Colon (tissue), 2 donors: ENCODE measurements around the gene ART5.
"Not testable (repeated sequence)": the region's sequence is repeated elsewhere in the genome, so short reads cannot be mapped to it uniquely, and the experiment has no call there.

Experiments
- FAIRE-seq: peaks from 2 replicates; lab custom pipeline; 2012; peaks lifted over from hg19 to GRCh38; lab: Jason Lieb, UNC
- donor health status: control.
- donor health status: control.

The ART5 gene

DNA sequence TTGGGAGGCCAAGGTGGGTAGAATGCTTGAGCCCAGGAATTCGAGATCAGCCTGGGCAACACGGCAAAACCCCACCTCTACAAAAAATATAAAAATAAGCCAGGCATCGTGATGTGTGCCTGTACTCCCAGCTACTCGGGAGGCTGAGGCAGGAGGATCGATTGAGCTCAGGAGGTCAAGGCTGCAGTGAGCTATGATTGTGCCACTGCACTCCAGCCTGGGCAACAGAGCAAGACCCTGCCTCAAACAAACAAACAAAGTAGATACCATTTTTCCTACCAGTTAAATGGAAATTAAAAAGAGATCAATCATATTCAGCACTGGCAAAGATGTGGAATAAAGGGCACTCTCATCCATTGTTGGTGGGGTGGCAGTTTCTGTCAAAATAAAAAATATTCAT, 15.5 kb upstream of the ART5 start:
- not testable (repeated sequence) for FAIRE-seq

DNA sequence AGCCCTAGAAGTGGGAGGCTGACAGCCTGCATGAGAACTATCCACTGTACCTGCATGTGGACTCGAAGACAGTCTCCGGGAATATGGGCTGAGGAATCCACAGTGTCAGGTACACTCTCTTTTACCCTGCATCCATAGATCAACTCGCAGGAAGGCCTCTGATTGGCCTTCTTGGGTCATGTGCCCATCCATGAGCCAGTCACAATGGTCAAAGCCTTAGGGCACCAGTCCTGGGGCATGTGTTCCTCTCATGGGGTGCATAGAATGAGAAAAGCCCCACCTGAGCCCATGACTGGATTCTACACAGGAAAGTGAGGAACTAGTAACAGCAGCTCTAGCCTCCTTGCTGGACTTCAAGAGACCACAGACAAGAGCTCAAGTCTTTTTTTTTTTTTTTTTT, 13.8 kb upstream of the ART5 start:
- no peak for FAIRE-seq

DNA sequence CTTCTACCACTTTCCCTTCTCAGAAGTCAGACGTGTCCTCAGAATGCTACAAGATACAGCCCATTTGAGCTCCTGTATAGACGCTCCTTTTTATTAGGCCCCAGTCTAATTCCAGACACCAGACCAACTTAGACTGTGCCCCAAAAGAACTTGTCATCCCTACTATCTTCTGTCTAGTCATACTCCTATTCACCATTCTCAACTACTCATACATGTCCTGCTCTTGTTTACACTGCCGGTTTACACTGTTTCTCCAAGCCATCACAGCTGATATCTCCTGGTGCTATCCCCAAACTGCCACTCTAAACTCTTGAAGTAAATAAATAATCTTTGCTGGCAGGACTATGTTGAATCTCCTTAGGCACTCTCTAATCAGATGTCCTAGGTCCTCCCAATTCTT, 10.7 kb upstream of the ART5 start:
- not testable (repeated sequence) for FAIRE-seq

DNA sequence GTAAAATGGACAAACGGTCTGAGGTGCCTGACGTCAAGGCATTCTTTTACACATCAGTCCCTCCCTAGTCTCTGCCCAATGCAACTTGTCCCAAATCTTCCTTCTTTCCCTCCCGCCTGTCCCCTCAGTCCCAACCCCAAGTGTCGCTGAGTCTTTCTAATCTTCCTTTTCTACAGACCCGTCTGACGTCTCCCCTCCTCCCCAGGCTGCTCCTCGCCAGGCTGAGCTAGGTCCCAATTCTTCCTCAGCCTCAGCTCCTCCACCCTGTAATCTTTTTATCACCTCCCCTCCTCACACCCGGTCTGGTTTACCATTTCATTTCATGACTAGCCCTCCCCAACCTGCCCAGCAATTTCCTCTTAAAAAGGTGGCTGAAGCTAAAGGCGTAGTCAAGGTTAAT, 7.6 kb upstream of the ART5 start:
- not testable (repeated sequence) for FAIRE-seq

DNA sequence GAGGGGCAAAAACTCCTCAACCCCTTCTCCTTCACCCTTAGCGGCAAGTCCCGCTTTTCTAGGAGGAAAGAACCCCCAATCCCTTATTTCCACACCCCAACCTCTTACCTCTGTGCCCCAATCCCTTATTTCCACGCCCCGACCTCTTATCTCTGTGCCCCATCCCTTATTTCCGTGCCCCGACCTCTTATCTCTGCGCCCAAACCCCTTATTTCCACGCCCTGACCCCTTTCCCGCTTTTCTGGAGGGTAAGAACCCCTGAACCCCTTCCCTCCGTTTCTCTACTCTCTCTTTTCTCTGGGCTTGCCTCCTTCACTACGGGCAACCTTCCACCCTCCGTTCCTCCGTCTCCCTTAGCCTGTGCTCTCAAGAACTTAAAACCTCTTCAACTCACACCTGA, 7.1 kb upstream of the ART5 start:
- FAIRE-seq: not testable (repeated sequence)

DNA sequence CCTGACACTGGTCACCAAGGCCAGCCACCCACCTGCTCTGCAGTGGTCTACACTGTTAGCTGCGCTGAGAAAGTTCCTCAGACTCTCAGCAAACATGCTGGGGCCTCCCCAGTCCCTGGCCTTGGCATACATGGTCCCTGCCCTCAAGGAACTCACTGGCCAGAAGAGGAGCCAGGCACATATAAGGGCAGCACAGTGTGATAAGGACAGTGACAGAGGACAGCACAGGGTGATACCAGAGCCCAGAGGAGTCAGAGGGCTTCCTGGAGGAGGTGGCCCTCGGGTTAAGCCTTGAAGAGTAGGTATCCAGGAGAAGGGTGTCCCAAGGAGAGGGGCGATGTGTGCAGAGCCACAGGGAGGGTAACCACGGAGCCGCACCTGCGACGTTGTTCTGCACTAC, 3.8 kb upstream of the ART5 start:
- FAIRE-seq: no peak

DNA sequence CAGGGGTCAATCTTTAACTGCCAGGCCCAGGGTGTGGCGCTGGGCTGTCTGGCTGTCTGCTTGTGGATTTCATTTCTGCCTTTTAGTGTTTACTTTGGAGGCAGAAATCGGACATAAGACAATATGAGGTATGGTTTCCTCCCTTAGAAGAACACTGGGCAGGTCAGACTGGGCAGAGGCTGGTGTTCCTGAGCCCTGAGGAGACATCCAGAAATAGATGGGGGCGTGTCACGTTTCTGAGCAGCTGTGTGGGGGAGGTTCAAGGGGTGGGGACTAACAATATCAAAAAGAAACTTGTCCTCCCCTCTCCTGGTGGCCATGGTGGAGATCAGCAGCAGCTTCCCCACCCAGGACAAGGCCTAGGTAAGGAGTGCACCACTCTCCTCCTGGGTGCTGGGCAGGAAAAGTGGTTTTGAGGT, 3.0 kb upstream of the ART5 start, which contains the start of gene ART1:
ART1 (plus strand) TSS at position 312 of the 419 bp plus-strand sequence. CDS start 14,086 bp downstream, outside the sequence.
- no peak for FAIRE-seq

DNA sequence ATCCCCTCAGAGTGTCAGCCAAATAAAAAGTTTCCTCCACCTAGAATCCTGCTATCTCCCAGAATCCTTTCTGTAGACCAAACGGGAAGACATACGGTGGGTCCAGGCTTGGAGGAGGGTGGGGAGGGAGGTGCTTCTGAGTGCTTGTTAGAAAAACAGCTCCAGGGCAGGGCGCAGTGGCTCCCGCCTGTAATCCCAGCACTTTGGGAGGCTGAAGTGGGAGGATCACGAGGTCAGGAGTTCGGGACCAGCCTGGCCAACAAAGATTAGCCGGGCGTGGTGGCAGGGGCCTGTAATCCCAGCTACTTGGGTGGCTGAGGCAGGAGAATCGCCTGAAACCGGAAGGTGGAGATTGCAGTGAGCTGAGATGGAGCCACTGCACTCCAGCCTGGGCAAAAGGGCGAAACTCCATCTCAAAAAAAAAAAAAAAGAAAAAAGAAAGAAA, 1.3 kb upstream of the ART5 start:
- not testable (repeated sequence) for FAIRE-seq

DNA sequence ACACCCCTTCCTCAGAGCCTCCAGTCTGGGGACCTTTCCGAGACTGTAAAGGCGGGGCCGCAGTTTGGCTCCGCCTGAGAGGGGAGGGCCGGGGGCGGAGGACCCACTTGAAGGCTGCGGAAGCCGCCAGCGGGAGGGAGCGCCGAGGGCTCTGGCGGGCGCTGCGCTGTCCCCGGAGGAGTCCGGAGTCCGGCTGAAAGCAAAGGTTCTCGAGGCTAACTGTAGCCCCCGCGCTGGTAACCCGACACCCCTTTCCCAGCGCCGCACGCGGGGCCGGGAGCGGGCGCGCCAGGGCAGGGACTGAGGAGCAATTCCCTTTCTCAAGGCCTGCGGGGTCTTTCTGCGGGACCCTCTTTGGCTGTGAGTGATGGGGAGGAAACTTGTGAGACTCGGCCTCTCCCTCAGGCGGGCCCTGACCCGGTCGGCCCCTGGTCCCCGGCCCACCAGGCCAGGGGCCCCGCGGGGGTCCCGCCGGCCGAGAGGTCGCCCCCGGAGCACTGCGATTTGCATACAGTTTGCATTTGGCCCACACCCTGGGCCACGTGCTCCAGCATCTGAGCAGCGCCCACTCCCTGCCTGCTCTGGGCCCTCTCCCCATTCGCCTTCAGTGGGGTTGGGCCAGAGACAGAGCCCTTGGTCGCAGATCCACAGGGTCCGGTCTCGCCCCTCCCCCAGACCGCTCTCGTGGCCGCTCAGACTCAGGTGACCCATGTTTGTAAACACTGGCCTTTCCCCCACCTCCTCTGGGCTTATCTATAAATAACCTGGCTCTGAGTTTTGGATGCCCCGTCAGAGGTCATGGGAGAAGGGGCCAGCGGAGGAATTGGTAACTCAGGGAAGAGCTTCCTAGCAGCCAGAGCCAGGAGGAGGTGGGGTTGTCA, 519 bp upstream of the ART5 start:
- no peak for FAIRE-seq

DNA sequence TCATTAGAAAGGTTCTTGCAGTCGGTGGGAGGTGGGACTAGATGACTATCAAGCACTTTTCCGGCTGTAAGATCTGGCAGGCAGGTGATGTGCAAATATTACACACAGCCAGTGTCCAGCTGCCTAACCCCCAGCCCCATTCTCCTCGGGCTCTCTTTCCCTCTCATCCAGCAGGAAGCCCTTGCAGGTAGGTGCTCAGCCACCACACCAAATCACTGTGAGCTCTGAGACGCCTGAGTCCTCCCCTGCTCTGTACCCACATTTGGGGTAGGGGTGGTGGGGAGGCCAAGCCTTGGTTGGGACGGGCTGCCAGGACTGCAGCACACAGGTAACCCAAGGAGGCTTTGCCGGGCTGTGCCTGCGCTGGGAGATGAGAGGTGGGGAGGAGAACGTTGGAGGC, 601 bp downstream of the ART5 start:
- no peak for FAIRE-seq

DNA sequence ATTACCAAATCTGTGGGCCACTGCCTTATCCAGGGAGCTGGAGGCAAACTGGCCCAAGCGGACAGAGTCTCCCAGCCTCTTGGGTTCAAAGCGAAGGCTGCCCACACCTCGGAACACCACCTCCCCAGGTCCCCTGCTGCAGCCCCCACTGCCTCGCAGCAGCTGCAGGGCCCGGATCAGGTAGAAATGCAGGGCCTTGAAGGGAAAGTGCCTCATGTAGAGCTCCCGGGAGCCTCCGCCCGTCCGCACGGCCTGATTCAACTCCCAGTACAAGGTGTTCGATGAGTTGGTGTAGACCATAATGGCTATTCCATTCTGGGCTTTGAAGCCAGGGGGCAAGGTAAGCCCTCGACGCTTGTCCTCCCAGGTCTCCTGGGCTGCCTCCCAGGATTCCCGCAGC, 2.0 kb downstream of the ART5 start:
- no peak for FAIRE-seq

DNA sequence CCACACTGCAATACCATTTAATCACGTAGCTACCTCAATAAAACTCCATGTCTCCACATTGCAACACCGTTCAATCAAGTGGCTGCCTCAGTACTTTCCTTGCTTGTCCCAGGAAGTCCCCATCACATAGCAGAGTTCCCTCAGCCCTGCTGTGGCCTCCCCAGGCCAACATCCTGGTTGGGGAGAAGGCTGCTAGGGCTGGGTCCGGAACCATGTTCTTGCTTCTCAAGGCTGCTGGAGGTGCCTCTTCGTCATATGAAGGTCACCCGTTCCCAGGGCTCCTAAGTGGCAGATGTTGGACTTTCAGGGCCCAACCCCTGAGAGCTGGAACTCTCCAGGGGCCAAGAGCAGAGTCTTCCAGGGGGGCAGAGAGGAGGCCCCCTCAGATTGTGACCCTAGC, 3.3 kb downstream of the ART5 start:
- no peak for FAIRE-seq

DNA sequence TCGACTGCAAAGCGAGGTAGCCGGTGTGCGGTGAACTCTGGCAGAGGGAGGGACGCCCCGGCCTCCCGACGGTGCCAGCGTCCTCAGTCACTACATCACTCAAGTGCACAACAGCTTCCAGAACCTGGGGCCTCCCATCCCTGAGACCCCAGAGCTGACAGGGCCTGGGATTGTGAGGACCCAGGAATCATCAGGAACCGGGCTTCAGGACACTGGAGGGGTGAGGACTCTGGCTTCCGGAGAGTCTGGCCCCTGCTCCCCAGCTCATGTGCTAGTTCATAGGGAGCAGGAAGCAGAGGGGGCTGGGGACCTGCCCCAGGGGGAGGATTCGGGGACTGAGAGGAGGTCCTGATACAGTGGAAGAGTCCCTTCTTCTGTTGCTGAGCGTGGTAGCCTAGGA, 4.6 kb downstream of the ART5 start:
- FAIRE-seq: no peak

DNA sequence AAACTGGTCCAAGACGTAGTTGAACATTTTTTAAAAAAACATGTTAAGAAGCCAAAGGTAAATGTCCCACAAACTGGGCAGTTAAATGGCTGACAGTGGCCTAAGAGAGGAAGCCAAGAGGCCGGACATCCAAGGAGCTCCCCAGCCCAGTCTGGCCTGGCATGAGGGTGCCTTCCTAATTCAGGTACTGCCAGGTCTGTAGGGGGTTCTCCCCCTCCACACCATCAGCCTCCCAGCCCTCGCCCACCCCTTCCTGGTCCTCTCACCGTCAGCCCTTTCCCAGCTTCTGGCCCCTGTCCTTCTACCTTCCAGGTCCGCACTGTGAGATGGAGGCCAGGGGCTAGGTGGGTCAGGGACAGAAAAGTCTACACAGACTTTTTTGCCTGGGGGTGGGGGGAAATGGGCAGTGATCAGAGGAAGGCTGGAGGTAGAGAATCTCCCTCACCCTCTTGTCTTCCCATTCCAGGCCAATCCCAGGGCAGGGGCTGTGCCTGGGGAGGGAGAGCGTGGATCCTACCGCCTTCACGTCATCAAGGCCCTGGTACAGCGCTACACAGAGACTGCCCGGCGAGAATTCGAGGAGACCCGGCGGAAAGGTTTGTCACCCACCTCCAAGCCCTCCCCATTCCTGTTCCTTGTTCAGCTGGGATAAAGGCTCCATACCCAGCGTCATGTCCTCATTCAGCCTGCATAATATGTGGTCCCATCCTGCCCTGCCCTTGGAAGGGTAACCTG, 6.0 kb downstream of the ART5 start:
- FAIRE-seq: no peak

DNA sequence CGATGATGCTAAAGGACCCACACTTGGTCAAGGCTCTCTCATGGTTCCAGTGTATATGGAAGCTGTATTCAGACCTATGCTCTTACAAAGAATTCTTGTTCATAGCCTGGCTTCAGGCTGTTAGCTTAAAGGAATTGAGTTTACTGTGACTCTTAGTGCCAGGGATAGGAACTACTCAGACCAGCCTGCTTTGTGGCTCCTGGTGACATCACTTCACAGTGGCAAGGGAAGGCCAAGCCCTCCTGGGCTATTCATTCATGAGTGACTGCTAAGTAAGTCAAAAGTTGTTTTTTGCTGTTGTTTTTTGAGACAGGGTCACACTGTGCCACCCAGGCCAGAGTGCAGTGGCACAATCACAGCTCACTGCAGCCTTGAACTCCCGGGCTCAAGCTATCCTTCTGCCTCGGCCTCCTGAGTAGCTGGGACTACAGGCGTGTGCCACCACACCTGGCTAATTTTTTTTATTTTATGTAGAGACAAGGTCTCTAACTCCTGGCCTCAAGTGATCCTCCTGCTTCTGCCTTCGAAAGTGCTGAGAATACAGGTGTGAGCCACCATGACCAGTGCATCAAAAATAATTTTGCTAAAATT, 9.6 kb downstream of the ART5 start:
- FAIRE-seq: no peak

DNA sequence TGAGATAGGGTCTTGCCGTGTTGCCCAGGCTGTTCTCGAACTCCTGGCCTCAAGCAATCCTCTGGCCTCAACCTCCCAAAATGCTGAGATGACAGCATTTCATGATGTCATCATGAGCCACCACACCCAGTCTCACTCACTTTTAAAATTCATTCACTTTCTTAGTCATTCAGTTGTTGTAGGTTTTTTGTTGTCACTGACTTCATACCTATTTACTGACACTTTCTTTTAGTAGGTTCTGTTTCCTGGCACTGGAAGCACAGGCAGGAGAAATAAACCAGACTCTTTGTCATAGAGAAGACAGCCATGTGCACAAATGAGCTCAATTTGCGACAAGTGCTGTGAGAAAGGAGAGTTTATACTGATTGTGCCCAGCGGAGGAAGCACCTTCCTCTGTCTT, 10.5 kb downstream of the ART5 start:
- no peak for FAIRE-seq

DNA sequence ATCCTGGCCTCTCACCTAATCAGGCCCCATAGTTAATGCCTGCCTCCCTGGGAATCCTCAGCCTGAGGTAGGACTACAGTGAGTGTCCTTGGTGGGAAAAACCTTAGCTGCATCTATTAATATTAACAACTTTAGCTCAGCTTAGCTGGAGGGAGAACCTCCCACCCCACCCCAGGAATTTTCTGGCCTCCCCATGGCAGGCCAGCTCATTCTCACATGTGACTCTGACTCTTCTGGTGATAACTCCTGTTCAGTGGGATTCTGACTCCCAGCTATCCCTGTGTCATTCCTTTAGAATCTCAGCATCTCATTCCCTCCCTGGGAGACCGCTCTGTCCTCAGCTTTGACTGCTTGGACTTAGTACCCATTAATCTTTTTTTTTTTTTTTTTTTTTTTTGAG, 14.5 kb downstream of the ART5 start:
- no peak for FAIRE-seq

DNA sequence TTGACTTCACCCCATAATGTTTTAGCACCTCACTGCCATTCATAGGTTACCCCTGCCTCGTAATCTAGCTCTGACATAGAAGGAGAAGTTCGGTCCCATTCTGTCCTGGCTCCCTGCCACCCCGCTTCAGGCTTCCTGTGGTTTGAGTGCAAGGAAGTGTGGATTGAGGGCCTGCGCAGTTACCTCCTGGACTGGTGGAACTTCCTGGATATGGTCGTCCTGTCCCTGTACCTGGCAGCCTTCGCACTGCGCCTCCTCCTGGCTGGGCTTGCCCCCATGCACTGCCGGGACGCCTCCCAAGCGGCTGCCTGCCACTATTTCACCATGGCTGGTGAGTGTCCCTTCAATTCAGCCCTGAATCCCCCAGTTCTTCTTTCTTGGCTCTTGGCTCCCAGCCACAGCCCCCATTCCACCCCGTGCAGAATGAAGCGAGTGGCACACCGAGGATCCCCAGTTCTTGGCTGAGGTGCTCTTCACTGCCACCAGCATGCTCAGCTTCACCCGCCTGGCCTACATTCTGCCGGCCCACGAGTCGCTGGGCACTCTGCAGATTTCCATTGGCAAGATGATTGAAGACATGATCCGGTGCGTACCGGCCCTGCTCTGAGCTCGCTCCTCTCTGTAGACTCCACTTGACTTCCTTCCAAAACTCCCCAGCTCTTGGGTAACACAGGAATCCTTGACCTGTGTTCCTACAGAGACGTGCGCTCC, 15.4 kb downstream of the ART5 start:
- FAIRE-seq: no peak

DNA sequence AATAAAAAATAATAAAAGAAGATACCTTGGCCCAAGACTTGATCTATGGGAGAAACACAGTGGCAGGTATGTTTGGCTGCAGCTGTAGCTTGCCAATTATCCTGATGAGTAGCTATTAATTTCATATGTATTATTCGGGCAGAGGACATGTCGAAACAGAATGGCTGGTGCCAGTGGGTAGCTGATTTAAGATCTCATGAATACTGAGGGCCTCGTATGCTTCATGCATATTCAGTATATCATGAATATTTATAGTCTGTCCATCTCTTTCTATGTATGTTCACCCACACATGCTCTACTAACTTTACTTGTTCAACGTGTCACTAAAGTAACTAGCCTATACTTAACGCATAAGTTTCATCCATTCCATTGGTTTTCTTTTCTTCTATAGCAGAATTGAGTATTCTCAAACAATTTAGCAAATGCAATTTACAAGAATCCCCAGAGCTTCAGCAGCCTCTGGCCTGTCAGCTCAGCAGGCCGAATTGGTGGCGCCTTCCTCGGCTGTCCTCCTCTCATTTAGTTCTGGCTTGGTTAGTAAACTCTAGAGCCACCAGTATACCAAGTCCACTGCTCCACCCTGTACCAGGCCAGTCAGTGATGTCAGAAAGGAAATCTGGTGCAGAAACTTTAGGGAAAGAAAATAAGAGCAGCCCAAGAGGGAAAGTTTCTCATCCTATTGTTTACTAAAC, 17.9 kb downstream of the ART5 start:
- no peak for FAIRE-seq

DNA sequence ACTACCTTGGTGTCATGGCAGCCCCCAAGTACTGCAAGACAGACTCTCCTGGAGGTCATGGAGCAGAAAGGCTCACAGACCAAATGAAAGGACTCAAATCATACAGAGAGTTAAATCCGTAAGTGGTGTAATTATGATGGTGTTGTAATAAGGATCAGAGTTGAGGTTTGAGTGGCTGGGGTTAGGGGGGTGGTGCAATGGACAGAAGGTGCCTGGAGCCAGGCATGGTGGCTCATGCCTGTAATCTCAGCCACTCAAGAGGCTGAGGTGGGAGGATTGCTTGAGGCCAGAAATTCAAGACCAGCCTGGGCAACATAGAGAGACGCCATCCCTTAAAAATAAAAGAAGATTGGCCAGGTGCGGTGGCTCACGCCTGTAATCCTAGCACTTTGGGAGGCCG, 18.7 kb downstream of the ART5 start:
- no peak for FAIRE-seq

DNA sequence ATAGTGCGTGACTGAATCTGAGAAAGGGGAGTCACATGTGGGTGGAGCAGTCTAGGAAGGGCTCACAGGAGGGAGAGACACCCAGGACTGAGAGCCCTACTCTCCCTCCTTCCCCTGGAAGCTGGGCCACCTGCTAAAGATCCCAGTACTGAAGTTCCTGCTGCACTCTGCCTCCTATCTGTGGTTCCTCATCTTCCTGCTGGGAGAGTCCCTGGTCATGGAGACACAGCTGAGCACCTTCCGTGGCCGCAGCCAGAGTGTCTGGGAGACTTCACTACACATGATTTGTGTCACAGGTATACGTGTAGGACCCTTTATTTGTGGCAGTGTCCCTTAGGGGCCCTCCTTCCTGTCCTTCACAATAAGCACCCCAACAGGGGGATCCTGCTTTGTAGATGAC, 19.3 kb downstream of the ART5 start:
- FAIRE-seq: no peak

DNA sequence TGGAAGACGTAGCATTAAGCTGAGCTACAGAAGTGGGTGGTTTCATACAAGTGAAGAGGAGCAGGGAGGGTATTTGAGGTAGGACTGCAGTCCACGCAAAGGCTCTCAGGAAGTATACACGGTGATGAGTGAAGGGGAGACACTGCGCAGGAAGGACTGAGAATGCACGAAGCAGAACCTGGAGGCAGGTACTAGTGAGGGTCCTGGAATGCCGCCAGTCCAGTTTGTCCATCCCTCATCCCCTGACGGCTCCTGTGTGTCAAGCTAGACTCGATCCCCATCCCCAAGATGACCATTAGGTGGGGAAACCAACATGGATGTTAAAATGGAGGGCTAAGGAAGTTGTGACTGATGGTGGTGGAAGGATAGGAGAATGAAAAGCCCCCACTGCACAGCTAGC, 23.8 kb downstream of the ART5 start:
- no peak for FAIRE-seq
